GM10266 (cell line): ENCODE measurements around the gene L2HGDH.

Experiments
- DNase-seq: peaks from one replicate; pipeline ENCODE4 v3.0.0; 2012; ENCODE audit errors: extremely low spot score
- TF ChIP-seq, protein P1 (sequence below): IDR thresholded peaks from 2 replicates; pipeline ENCODE4 v1.5.1; 2012; ENCODE audit warnings: mild to moderate bottlenecking, low read depth; ENCODE audit not compliant: control insufficient read depth, insufficient read depth; ENCODE audit errors: missing control alignments

The L2HGDH gene

DNA sequence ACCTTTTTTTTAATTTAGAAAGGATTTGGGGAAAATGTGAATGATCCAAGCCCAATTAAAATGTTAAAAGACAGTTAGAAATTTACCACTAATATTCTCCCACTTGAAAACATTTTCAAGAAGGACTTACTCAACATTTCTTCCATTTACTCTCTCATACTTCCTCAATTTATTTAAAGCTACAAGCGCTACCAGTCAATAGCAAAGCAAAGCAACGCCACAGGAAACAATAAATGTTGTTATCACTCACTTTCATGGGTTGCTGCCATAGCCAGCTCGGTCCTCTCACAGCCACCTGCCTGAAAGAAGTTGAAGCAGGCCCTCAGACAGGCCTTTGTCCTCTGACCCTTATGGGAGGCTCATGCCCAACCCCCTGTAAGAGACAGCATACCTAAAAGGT lies 74.6 kb downstream of the L2HGDH start:
- no peak for DNase-seq
- TF ChIP-seq, protein P1, sequence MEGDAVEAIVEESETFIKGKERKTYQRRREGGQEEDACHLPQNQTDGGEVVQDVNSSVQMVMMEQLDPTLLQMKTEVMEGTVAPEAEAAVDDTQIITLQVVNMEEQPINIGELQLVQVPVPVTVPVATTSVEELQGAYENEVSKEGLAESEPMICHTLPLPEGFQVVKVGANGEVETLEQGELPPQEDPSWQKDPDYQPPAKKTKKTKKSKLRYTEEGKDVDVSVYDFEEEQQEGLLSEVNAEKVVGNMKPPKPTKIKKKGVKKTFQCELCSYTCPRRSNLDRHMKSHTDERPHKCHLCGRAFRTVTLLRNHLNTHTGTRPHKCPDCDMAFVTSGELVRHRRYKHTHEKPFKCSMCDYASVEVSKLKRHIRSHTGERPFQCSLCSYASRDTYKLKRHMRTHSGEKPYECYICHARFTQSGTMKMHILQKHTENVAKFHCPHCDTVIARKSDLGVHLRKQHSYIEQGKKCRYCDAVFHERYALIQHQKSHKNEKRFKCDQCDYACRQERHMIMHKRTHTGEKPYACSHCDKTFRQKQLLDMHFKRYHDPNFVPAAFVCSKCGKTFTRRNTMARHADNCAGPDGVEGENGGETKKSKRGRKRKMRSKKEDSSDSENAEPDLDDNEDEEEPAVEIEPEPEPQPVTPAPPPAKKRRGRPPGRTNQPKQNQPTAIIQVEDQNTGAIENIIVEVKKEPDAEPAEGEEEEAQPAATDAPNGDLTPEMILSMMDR = no peak

GRCh38 chr14:50233951-50234250 lies 78.1 kb downstream of the L2HGDH start:
- DNase-seq = no peak

DNA sequence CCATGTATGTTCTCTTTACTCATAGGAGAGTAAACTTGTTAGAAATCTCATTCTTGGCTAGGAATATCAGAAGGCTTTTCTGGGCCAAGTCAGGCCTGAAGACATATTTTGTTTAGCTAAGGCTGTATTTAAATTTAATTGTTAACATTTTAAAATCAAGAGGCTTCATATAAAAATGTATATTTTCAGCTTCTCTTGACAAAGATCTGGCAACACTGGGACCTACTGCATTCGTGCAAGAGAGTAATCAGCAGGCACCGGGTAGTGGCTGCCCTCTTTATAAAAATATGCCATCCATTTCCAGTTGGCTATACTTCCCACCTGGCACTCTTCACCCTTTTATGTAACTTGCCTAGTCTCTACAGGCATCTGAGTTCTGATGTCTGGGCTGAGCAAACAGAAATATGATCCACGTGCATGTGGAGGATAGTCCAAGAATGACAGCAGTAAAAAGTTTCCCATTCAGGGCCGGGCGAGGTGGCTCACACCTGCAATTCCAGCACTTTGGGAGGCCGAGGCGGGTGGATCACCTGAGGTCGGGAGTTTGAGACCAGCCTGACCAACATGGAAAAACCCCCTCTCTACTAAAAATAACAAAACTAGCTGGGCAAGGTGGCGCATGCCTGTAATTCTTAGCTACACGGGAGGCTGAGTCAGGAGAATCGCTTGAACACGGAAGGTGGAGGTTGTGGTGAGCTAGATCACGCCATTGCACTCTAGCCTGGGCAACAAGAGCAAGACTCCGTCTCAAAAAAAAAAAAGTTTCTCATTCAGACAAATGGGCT lies 78.7 kb downstream of the L2HGDH start:
- TF ChIP-seq, protein P1 = no peak
- DNase-seq = no peak

More at GRCh38 chr14:50233951-50234250, 78.1 kb downstream of the L2HGDH start:
- TF ChIP-seq, protein P1 = no peak

- no peak for DNase-seq
- TF ChIP-seq, protein P1 = no peak
Observed at GRCh38 chr14:50232276-50232642, 79.8 kb downstream of the L2HGDH start.

GRCh38 chr14:50231475-50232275 lies 80.4 kb downstream of the L2HGDH start, which contains the start of gene SOS2:
Gene SOS2 (minus strand): TSS chr14:50231578. CDS start chr14:50231283, 295 bp downstream.
- DNase-seq = peak; percentile 91
- TF ChIP-seq, protein P1 = peak; percentile 2

DNA sequence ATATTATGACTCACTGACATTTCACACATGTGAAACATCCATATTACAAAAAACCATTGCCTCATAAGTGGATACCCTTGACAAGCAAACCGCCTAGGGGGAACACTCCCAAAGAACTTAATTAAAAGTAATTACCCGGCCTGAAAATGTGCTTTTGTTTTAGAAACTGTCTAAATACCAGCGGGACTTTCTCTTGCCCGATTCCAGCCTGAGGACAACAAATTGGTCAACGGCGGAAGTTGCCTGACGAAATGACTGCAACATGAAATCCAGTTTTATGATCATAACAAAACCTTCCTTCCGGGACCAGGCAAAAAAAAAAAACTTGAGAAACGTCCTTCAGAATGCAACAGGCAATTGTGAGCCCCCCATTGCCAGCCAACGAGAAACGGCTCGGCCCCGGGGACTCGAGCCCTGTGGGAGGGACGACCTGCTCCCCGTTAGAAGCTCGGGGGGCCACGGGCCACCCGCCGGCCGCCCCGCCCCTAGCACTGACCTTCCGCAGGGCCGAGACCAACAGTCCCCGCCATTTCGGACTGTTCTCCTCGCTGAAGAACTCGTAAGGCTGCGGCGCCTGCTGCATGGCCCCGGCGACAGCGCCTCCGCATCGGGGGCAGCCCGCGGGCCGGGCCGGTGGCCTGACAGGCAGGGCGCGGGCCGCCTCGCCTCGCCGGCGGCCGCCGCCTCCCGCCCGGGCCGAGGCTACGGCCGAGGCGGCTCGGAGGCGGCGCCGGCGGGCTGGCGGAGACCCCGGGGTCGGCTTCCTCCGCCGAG lies 81.1 kb downstream of the L2HGDH start:
- DNase-seq = peak; percentile 57
- TF ChIP-seq, protein P1 = no peak
